HepG2 (cell line): Measurements from ENCODE around the gene PPP1R27. TPM values are rescaled to one million over a fixed set of nuclear protein-coding genes. Genes with fewer than 3 reads are reported as not detected.

Experiments
- BHLHE40 ChIP-seq: IDR thresholded peaks from 2 replicates; pipeline ENCODE4 v1.6.1; 2011; ENCODE audit warnings: low read length, improper control_type of control experiment
- EEA1 ChIP-seq: sonication (generic); formaldehyde crosslinking; IDR thresholded peaks from 2 replicates; pipeline ENCODE4 v1.5.1; 2020; ENCODE audit warnings: mild to moderate bottlenecking, missing genetic modification reagents, borderline replicate concordance
- ELK4 ChIP-seq: sonication (generic); formaldehyde crosslinking; IDR thresholded peaks from 2 replicates; pipeline ENCODE4 v1.9.0; 2021; ENCODE audit warnings: missing genetic modification reagents, borderline replicate concordance
- GABPB1 ChIP-seq: IDR thresholded peaks from 2 replicates; pipeline ENCODE4 v1.6.1; 2016; ENCODE audit warnings: mild to moderate bottlenecking, missing genetic modification reagents, moderate library complexity, missing compliant biosample characterization
- GTF3A ChIP-seq: sonication (generic); formaldehyde crosslinking; conservative IDR thresholded peaks from 2 replicates; pipeline ENCODE4 v1.4.0; 2020; ENCODE audit warnings: mild to moderate bottlenecking, missing genetic modification reagents
- HOXA5 ChIP-seq: sonication (generic); formaldehyde crosslinking; IDR thresholded peaks from 2 replicates; pipeline ENCODE4 v1.4.0; 2020; ENCODE audit warnings: missing genetic modification reagents
- MTERF4 ChIP-seq: sonication (generic); formaldehyde crosslinking; IDR thresholded peaks from 2 replicates; pipeline ENCODE4 v1.8.0; 2023; ENCODE audit warnings: mild to moderate bottlenecking, missing genetic modification reagents
- NFYC ChIP-seq: IDR thresholded peaks from 2 replicates; pipeline ENCODE4 v1.6.1; 2016; ENCODE audit warnings: missing genetic modification reagents, missing compliant biosample characterization
- NR2C2 ChIP-seq: sonication (generic); formaldehyde crosslinking; IDR thresholded peaks from 2 replicates; pipeline ENCODE4 v1.4.0; 2020; ENCODE audit warnings: missing genetic modification reagents, mild to moderate bottlenecking, moderate library complexity, borderline replicate concordance
- POLR2G ChIP-seq: fragments of 200-400 bp; formaldehyde crosslinking; IDR thresholded peaks from 2 replicates; pipeline ENCODE4 v1.6.1; 2018; ENCODE audit warnings: mild to moderate bottlenecking, low read depth, low read length, moderate library complexity
- SALL1 ChIP-seq: sonication (generic); formaldehyde crosslinking; IDR thresholded peaks from 2 replicates; pipeline ENCODE4 v1.8.0; 2022; ENCODE audit warnings: mild to moderate bottlenecking, missing genetic modification reagents
- SNAPC4 ChIP-seq: sonication (generic); formaldehyde crosslinking; IDR thresholded peaks from 2 replicates; pipeline ENCODE4 v1.4.0; 2020; ENCODE audit warnings: mild to moderate bottlenecking, missing genetic modification reagents
- ZBTB34 ChIP-seq: sonication (generic); formaldehyde crosslinking; IDR thresholded peaks from 2 replicates; pipeline ENCODE4 v1.8.0; 2022; ENCODE audit warnings: mild to moderate bottlenecking, missing genetic modification reagents
- ZFP36L1 ChIP-seq: sonication (generic); formaldehyde crosslinking; IDR thresholded peaks from 2 replicates; pipeline ENCODE4 v1.8.0; 2022; ENCODE audit warnings: mild to moderate bottlenecking, missing genetic modification reagents, moderate library complexity
- ZNF225 ChIP-seq: sonication (generic); formaldehyde crosslinking; IDR thresholded peaks from 2 replicates; pipeline ENCODE4 v1.4.0; 2020; ENCODE audit warnings: mild to moderate bottlenecking, missing genetic modification reagents
- ZNF329 ChIP-seq: sonication (generic); formaldehyde crosslinking; IDR thresholded peaks from 2 replicates; pipeline ENCODE4 v1.9.0; 2021; ENCODE audit warnings: low read depth, mild to moderate bottlenecking, missing genetic modification reagents
- ZNF558 ChIP-seq: sonication (generic); formaldehyde crosslinking; IDR thresholded peaks from 2 replicates; pipeline ENCODE4 v1.9.0; 2022; ENCODE audit warnings: mild to moderate bottlenecking, missing genetic modification reagents, borderline replicate concordance
- ZNF639 ChIP-seq: conservative IDR thresholded peaks from 2 replicates; pipeline ENCODE4 v1.6.1; 2018; ENCODE audit warnings: missing genetic modification reagents
- ZNF777 ChIP-seq: sonication (generic); formaldehyde crosslinking; IDR thresholded peaks from 2 replicates; pipeline ENCODE4 v1.4.0; 2020; ENCODE audit warnings: missing genetic modification reagents
- polyA plus RNA-seq, 8 experiments: library from polyadenylated mRNA; depleted of rRNA in 3 of 8; stranded (reverse) in 7 of 8; unstranded in 1 of 8; fragments of >200 nt; fragmentation: Illumina TruSeq in 4 of 8; extraction: Trizol in 4 of 8; gene quantifications; 2 replicates each; pipeline versions ENCODE4 v1.2.1 to v1.2.3, GENCODE V29; 2011 to 2016; ENCODE audit warnings: low read depth in 4 of 8, missing spikeins in 1 of 8, mixed read lengths in 1 of 8; ENCODE audit not compliant: insufficient read depth in 1 of 8
- total RNA-seq, 5 experiments: library from RNA; depleted of rRNA; stranded (reverse); fragments of >200 nt; fragmentation: Illumina TruSeq; extraction: Trizol; gene quantifications; 2 replicates each; pipeline ENCODE4 v1.2.3, GENCODE V29; 2016; ENCODE audit warnings: low read depth in 1 of 5

PPP1R27 gene
- total and polyA plus RNA-seq, 2 of the 13 experiments (the other 11 are each of a cell fraction or from before 2014, with no cell fraction given): 0.17 to 1.00 TPM

- TF ChIP-seq SALL1 (CRISPR knock-in tag) (peak; percentile 95), ZNF558 (CRISPR knock-in tag) (no peak; the same call in 1 of the 2 replicates), NFYC (CRISPR knock-in tag) (peak; percentile 95), ZNF777 (CRISPR knock-in tag) (peak; percentile 37; the same call in 1 of the 2 replicates), NR2C2 (CRISPR knock-in tag) (peak; percentile 92), ZFP36L1 (CRISPR knock-in tag) (peak; percentile 96; the same call in 1 of the 2 replicates), ZNF329 (CRISPR knock-in tag) (no peak; the same call in 1 of the 2 replicates), SNAPC4 (CRISPR knock-in tag) (peak; percentile 93), BHLHE40 (peak; percentile 85), GABPB1 (CRISPR knock-in tag) (peak; percentile 97), POLR2G (peak; percentile 95), HOXA5 (CRISPR knock-in tag) (peak; percentile 97), ZNF639 (CRISPR knock-in tag) (peak; percentile 97), GTF3A (CRISPR knock-in tag) (no peak), ZNF225 (CRISPR knock-in tag) (peak; percentile 83; the same call in 1 of the 2 replicates), ELK4 (CRISPR knock-in tag) (peak; percentile 92; the same call in 1 of the 2 replicates), MTERF4 (CRISPR knock-in tag) (peak; percentile 92), ZBTB34 (peak; percentile 55), EEA1 (CRISPR knock-in tag) (peak; percentile 83; the same call in 1 of the 2 replicates)
These were observed 26.1 kb upstream of the PPP1R27 start (continued) for GRCh38 chr17:81860756-81861568.
